Activated effector memory CD4-positive, alpha-beta T cell treated with anti-CD3 and anti-CD28 coated beads, Interleukin-2, amount 50 U/mL, for 16 hours (primary cell): Measurements from ENCODE around the gene TP53BP1.
"Not testable (repeated sequence)": the region's sequence is repeated elsewhere in the genome, so short reads cannot be mapped to it uniquely, and the experiment has no call there.

Experiments
- DNase-seq: peaks from one replicate; pipeline ENCODE4 v3.0.0-alpha.2; 2020

Gene TP53BP1

DNA sequence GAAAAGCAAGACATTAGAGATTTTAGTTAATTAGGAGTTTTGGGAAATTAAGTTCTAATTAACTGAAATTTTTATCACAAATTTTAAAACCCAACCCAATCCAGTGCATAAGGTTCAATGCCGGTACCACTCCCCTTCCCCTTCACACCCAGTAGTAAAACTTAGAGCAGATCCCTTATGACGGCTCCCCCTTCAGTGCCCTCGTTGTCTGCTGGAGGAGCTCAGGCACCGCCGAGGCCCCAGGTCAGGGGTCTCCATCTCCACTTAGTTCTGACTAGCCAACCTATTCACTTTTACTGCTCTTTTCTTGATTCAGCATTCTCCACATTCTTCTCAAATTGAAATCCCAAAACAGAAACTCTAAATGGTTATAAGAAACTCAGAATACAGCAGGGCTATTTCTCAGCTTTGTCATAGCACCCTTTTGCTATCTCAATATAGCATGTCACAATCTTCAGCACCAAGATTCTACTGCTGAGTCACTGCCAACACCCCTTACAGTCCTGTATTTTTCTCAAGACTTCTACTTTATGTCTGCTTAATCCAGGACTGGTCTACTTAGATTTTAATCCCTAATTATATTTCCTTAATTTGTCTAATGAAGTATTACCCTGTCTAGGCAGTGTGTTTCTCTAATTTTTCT, 82.3 kb downstream of the TP53BP1 start:
- no peak for DNase-seq

GRCh38 chr15:43408789-43409188, 84.2 kb downstream of the TP53BP1 start:
- DNase-seq: no peak

- DNase-seq: no peak
Observed at GRCh38 chr15:43406808-43407207, 86.1 kb downstream of the TP53BP1 start.

GRCh38 chr15:43406189-43406588, 86.8 kb downstream of the TP53BP1 start:
- DNase-seq: no peak

DNA sequence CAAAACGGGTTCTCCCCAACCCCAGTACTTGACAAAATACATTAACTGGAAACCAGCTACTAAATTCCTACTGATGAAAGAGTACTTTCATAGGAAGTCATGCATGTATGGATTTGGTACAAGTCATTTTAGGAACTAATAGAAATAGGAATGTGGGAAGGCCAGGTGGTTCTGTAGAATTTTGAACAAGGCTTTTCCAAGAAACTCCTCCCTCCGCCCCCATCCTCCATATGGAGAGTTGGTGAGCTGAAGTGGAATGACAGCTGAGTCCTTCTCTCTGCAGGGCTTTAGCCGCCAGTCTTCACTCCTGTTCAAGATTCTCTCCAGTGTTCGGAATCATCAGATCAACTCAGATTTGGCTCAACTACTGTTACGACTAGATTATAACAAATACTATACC, 88.8 kb downstream of the TP53BP1 start:
- DNase-seq: no peak

- no peak for DNase-seq
Observed at GRCh38 chr15:43403616-43404015, 89.3 kb downstream of the TP53BP1 start.

GRCh38 chr15:43402255-43402654, 90.7 kb downstream of the TP53BP1 start:
- no peak for DNase-seq

DNA sequence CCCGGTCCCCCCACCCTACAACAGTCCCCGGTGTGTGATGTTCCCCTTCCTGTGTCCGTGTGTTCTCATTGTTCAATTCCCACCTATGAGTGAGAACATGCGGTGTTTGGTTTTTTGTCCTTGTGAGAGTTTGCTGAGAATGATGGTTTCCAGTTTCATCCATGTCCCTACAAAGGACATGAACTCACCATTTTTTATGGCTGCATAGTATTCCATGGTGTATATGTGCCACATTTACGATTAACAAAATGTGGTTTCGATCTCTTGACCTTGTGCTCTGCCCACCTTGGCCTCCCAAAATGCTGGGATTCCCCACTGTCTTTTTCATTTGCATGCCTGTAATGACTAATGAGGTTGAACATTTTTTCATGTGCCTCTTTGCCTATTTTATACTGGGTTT, 99.4 kb downstream of the TP53BP1 start:
- not testable (repeated sequence) for DNase-seq

DNA sequence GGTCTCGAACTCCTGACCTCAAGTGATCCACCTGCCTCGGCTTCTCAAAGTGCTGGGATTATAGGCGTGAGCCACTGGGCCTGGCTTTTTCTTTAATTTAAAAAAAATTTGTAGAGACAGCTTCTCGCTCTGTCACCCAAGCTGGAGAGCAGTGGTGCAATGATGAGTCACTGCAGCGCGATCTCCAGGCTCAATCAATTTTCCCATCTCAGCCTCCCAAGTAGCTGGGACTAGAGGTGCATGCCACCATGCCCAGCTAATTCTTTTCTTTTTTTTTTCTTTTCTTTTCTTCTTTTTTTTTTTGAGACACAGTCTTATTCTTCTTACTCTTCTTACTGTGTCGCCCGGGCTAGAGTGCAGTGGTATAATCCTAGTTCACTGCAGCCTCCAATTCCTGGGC, 102.2 kb downstream of the TP53BP1 start:
- no peak for DNase-seq

GRCh38 chr15:43383070-43383469, 109.9 kb downstream of the TP53BP1 start:
- DNase-seq: no peak

DNA sequence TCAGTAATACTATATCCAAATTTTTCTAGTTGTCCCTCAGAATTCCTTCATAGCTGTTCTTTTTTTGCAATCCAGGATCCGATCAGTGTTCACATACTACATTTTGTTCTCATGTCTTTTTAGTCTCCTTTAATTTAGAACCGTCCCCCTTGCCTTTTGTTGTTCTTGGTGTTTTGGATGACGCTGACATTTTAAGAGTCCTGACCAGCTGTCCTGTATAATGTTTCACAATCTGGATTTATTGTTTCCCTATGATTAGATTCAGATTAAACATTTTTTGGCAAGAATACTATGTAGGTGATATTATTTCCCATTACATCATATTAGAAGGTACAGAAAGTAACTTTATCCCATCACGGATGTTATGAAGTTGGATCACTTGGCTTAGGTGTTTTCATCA, 110.6 kb downstream of the TP53BP1 start:
- no peak for DNase-seq

- no peak for DNase-seq
Observed at GRCh38 chr15:43378601-43379000, 114.4 kb downstream of the TP53BP1 start.

- DNase-seq: peak; percentile 68
Observed at GRCh38 chr15:43376017-43376705, 116.8 kb downstream of the TP53BP1 start.

- DNase-seq: peak; percentile 91
Observed at GRCh38 chr15:43370975-43371974, 121.7 kb downstream of the TP53BP1 start, which contains the start of the genes TUBGCP4 and ZSCAN29. TUBGCP4 (plus strand) TSS chr15:43371101; CDS start chr15:43371355, 254 bp downstream. ZSCAN29 (minus strand) TSS chr15:43371043; CDS start chr15:43369913, 1,130 bp downstream.

DNA sequence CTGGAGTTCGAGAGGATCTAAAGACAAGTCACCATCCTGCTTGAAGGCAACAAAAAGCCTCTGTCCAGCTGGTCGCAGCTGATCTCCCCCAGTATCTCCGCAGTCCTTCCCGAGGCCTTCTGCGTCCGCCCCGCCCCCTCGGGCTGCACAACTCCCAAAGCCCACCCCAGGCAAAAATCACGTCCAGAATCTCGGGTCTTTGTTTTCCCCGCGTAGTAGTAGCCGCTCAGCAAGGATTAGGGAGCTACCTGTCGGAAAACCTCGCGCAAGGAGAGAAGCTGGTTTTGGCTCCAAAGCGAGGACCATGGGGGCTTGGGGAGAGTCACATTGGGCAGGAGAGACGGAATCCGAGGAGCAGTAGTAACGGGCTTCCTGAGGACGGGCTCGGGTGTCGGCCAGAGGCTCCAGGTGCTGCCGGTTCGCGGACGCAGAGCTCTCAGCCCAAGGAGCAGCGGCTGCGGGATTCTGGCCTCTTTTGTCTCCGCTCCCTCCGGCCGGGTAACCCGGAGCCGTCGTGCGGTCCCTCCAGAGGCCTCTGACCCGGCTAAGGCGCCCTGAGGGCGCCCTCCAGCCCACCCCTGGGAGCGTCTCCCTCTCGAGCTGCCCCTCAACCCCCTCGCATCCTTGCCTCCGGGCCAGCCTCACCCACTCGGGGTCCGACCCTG, 122.5 kb downstream of the TP53BP1 start:
- peak; percentile 62 for DNase-seq

DNA sequence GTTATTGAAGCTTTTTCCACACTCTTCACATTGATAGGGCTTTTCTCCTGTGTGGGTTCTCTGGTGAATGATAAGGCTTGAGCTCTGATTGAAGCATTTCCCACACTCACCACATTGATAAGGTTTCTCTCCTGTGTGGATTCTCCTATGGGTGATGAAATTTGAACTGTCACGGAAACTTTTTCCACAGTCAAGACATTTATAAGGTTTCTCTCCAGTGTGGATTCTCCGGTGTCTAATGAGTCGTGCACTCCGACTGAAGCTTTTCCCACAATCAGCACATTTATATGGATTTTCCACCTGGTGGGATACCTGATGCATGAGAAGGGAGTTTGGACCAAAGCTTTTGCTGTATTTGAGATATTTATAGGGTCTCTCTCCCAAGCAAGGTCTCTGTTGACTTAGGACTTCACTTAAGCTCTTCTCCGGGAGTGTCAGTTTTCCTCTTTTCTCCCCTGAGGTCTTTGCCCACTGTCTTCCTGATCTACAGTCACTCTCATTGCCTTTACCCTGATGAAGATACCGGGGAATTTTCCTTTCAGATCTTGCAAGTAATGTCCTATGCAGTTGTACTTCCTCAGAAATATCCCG, 131.5 kb downstream of the TP53BP1 start:
- DNase-seq: no peak

DNA sequence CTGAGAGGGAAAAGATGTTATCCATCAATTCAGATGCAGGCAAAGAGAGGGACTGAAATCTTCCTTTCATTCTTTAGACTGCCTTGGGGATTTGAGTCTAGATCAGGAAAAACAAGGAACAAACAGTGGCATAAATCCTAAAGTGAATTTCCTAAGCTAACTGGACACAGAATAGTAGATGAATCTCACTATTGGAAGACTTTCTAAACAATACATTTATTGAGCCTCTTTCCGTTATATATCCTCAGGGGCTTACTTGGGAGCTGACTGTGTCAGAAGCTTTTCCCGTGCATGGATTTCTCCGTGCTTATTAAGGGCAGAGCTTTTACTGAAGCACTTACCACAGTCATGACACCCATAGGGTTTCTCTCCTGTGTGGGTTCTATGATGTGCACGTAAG, 132.1 kb downstream of the TP53BP1 start:
- DNase-seq: no peak
